GM12865 (cell line): ENCODE measurements around the gene ALOXE3.

Experiments
- DNase-seq: peaks from one replicate; pipeline ENCODE4 v3.0.0; 2010; ENCODE audit warnings: low read depth
- H3K4me3 ChIP-seq: 2 replicates; pipeline ENCODE4 v1.5.1; 2011; ENCODE audit warnings: mild to moderate bottlenecking, low read depth, low read length, control low read depth
- CTCF ChIP-seq: IDR thresholded peaks from 2 replicates; pipeline ENCODE4 v1.5.1; 2011; ENCODE audit warnings: low read length, control low read depth, low read depth, inconsistent platforms; ENCODE audit not compliant: insufficient read depth; ENCODE audit errors: missing control alignments

The ALOXE3 gene

GRCh38 chr17:8140065-8141029, 22.0 kb upstream of the ALOXE3 start:
- no peak for DNase-seq
- no peak overlapping the region for H3K4me3 ChIP-seq
- no peak for TF ChIP-seq CTCF

GRCh38 chr17:8138672-8139371, 20.5 kb upstream of the ALOXE3 start:
- DNase-seq, result peak; percentile 97
- peak; percentile 80 for TF ChIP-seq CTCF
- peak overlapping the region; percentile 77 for H3K4me3 ChIP-seq

- no peak for DNase-seq
- no peak for TF ChIP-seq CTCF
- peak overlapping the region; percentile 77 for H3K4me3 ChIP-seq
Observed at GRCh38 chr17:8138374-8138671, 20.0 kb upstream of the ALOXE3 start.

GRCh38 chr17:8137645-8138373, 19.5 kb upstream of the ALOXE3 start:
- H3K4me3 ChIP-seq, result peak overlapping the region; percentile 77
- no peak for DNase-seq
- no peak for TF ChIP-seq CTCF

- no peak for DNase-seq
- TF ChIP-seq CTCF, result no peak
- H3K4me3 ChIP-seq, result no peak overlapping the region
Observed at GRCh38 chr17:8133941-8134340, 15.6 kb upstream of the ALOXE3 start.

- TF ChIP-seq CTCF, result no peak
- DNase-seq, result no peak
- no peak overlapping the region for H3K4me3 ChIP-seq
Observed at GRCh38 chr17:8133399-8133798, 15.1 kb upstream of the ALOXE3 start.
